ENCODE data around the gene TAF11L2. TPM values are rescaled to one million over a fixed set of nuclear protein-coding genes. Genes with fewer than 3 reads are reported as not detected.
"Not testable (repeated sequence)": the region's sequence is repeated elsewhere in the genome, so short reads cannot be mapped to it uniquely, and the experiment has no call there.

The TAF11L2 gene
- total RNA-seq, 2 donors from 2014 or later = not detected

DNA sequence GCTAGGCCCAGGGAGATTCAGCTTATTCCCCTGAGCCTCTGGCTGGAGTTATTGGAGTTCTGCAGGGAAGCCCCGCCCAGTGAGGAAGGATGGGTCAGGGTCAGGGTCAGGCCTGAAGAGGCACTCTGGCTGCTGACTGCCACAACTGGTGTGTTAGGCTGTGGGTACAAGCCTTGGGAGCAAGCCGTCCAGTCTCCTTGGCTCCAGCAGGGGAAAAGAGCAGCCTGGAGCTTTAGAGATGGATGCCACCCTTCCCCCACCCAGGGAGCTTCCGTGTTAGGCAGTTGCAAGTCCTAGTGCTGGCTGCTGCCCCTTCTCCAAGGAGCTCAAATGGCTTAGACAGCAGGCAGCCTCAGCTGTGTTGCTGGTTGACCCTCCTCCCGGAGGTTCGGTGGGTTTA, 34.4 kb upstream of the TAF11L2 start:
- no peaks in the 10 kb centered on the region for H3K36me3 ChIP-seq (replicated peaks in 1 of 2; ENCODE audit: insufficient read depth in 1 of 2, low read depth in 2 of 2)
- no peaks in the 10 kb centered on the region for H3K9me3 ChIP-seq
- TF ChIP-seq, protein P1, sequence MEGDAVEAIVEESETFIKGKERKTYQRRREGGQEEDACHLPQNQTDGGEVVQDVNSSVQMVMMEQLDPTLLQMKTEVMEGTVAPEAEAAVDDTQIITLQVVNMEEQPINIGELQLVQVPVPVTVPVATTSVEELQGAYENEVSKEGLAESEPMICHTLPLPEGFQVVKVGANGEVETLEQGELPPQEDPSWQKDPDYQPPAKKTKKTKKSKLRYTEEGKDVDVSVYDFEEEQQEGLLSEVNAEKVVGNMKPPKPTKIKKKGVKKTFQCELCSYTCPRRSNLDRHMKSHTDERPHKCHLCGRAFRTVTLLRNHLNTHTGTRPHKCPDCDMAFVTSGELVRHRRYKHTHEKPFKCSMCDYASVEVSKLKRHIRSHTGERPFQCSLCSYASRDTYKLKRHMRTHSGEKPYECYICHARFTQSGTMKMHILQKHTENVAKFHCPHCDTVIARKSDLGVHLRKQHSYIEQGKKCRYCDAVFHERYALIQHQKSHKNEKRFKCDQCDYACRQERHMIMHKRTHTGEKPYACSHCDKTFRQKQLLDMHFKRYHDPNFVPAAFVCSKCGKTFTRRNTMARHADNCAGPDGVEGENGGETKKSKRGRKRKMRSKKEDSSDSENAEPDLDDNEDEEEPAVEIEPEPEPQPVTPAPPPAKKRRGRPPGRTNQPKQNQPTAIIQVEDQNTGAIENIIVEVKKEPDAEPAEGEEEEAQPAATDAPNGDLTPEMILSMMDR (IDR thresholded peaks at IDR 0.05) = no peak
- TF ChIP-seq POLR2A (IDR thresholded peaks at IDR 0.05) = no peak
- H3K4me3 ChIP-seq = no peak overlapping the region
- DNase-seq (no peak), ATAC-seq (no peak)
- WGBS, 2 donors = 67 to 77% methylated on average over 2 to 5 of the region's 5 CpGs
- H3K27ac ChIP-seq = no peak overlapping the region
- H3K27me3 ChIP-seq = no peaks in the 10 kb centered on the region
- intact Hi-C loops (cut with DNase I) = no loop called here
- H3K4me1 ChIP-seq = no peaks in the 10 kb centered on the region

DNA sequence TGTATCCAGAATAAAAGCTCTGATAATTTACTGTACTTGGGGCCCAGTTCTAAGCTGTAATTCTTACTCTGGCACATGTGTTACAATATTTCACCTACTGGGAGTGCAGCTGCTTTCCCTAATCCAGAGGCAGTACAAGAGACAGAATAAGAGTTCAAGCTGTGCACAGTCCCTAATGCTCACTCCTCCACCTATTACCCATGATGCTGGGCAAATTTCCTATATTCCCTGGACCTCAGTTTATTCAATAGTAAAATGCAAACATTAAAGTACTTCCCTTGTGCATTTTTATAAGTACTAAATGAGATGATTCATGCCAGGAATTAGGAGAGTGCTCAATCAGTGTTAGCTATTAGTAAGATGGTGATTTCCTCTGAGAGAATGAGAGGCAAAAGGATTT, 28.0 kb upstream of the TAF11L2 start:
- Histone ChIP-seq H3K9me3 (no peaks in the 10 kb centered on the region), H3K4me1 (no peaks in the 10 kb centered on the region), H3K4me3 (no peak overlapping the region), H3K27me3 (no peaks in the 10 kb centered on the region), H3K27ac (no peak overlapping the region), H3K36me3 (replicated peaks in 1 of 2; ENCODE audit: insufficient read depth in 1 of 2, low read depth in 2 of 2) (no peaks in the 10 kb centered on the region)
- ATAC-seq (no peak), DNase-seq (no peak)
- TF ChIP-seq, protein P1 (IDR thresholded peaks at IDR 0.05) = no peak
- TF ChIP-seq POLR2A (IDR thresholded peaks at IDR 0.05) = no peak
- intact Hi-C loops (cut with DNase I) = no loop called here

DNA sequence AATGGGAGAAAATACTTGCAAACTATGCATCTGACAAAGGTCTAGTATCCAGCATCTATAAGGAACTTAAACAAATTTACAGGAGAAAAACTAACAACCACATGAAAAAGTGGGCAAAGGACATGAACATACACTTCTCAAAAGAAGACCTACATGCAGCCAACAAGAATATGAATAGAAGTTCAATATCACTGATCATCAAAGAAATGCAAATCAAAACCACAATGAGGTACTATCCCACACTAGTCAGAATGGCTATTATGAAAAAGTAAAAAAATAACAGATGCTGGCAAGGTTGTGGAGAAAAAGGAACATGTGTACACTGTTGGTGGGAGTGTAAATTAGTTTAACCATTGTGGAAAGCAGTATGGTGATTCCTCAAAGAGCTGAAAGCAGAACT, 23.0 kb upstream of the TAF11L2 start:
- ATAC-seq; H3K36me3 ChIP-seq (replicated peaks in 1 of 2; ENCODE audit: insufficient read depth in 1 of 2, low read depth in 2 of 2); H3K4me1 ChIP-seq; DNase-seq; H3K9me3 ChIP-seq; intact Hi-C loops (cut with DNase I); H3K27me3 ChIP-seq; H3K4me3 ChIP-seq; H3K27ac ChIP-seq: not testable (repeated sequence)

DNA sequence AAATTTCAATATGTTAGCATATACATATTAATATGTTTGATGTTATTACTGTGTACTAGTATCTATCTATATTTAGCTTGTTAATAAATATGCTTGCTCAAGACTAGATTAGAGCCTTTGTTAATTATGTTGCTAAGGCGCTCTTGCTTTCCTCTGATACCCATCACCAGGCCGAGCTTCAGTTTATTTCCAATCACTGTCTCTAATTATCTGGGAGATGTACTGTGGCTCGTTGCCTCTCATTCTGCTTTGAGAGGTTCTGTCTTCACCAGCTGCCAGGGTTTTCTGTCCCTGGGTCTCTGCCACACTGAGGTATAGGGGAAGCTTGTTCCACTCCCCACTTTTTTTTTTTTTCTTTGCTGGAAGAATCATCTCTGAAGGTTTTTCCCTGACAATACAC, 21.0 kb upstream of the TAF11L2 start:
- intact Hi-C loops (cut with DNase I) = no loop called here
- Histone ChIP-seq H3K27ac (no peak overlapping the region), H3K4me1 (no peaks in the 10 kb centered on the region), H3K27me3 (no peaks in the 10 kb centered on the region), H3K9me3 (no peaks in the 10 kb centered on the region), H3K4me3 (no peak overlapping the region), H3K36me3 (replicated peaks in 1 of 2; ENCODE audit: insufficient read depth in 1 of 2, low read depth in 2 of 2) (no peaks in the 10 kb centered on the region)
- DNase-seq (no peak), ATAC-seq (no peak)
- TF ChIP-seq, protein P1 (IDR thresholded peaks at IDR 0.05) = no peak
- TF ChIP-seq POLR2A (IDR thresholded peaks at IDR 0.05) = no peak
- 49 to 55% methylated on average over 3 of the region's 3 CpGs for WGBS, 2 donors

DNA sequence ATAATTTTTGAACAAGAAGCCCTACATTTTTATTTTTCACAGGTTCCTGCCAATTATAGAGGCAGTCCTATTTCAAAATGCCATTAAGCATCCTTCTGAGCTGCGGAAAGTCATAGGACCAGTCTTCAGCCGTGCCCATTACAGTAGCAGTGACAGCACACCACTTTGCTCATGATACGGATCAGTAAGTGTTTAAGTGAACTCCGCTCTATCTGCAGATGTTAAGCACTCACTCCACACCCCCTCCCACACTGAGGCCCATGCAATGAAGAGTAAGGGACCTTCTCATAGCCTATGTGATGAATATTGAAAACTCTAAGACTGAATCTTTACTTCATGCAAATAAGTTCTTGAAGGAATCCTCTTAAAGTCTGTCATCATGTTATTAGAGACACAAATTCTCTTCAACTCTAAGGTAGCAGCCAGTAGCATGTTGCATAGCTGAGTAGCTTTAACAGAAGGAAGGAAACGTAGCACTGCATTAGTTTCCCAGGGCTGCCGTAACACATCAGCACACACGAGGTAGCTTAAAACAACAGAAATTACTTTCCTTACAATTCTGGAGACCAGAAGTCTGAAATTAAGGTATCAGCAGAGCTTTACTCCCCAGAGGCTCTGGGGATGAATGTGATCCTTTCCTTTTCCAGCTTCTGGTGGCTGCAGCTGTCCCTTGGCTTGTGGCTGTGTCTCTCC, 20.3 kb upstream of the TAF11L2 start:
- no peaks in the 10 kb centered on the region for H3K36me3 ChIP-seq (replicated peaks in 1 of 2; ENCODE audit: insufficient read depth in 1 of 2, low read depth in 2 of 2)
- intact Hi-C loops (cut with DNase I) = no loop called here
- no peak overlapping the region for H3K4me3 ChIP-seq
- no peaks in the 10 kb centered on the region for H3K4me1 ChIP-seq
- no peaks in the 10 kb centered on the region for H3K9me3 ChIP-seq
- H3K27me3 ChIP-seq = no peaks in the 10 kb centered on the region
- no peak for DNase-seq
- no peak for TF ChIP-seq POLR2A (IDR thresholded peaks at IDR 0.05)
- TF ChIP-seq, protein P1 (IDR thresholded peaks at IDR 0.05) = no peak
- H3K27ac ChIP-seq = no peak overlapping the region
- ATAC-seq = no peak
- 49 to 51% methylated on average over 7 of the region's 7 CpGs for WGBS, 2 donors
